Stimulated activated CD4-positive, alpha-beta T cell treated with anti-CD3 and anti-CD28 coated beads, TNF-alpha, amount 100 ng/mL, for 48 hours (primary cell): ENCODE results near the gene SIGLEC8.

ENCODE experiments used
- DNase-seq, 3 donors: peaks; one replicate each; pipeline ENCODE4 v3.0.0-alpha.2; 2020; ENCODE audit warnings: low read depth in 3 of 3

Gene SIGLEC8

DNA sequence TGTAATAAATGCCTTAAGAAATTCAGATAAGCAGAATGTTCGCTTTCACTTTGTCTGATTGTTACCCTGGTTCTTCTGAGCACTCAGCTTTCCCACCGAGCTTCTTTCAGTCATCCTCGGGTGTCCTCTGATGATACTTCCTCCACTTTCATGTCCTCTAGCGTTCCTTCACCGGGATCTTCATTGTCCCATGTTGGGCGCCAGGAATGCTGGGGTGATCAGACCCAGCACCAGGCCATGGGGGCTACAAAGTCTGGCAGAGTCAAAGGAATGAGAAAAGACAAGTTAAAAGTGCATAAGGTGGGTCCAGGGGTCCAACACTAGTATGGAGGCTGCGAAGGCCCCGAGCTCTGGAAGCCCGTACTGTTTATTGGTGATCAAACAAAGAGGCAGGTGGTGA, 56.1 kb downstream of the SIGLEC8 start:
- no peak for DNase-seq
